Aorta (tissue), 5 donors: ENCODE results near the gene IL12RB2. TPM values are rescaled to one million over a fixed set of nuclear protein-coding genes. Genes with fewer than 3 reads are reported as not detected.
"Not testable (repeated sequence)": the region's sequence is repeated elsewhere in the genome, so short reads cannot be mapped to it uniquely, and the experiment has no call there.

Experiments used
- ATAC-seq: fragments of 200-7000 bp; cut with Tn5 transposase; one replicate; pipeline ENCODE4 v1.9.1; 2022; ENCODE audit warnings: moderate library complexity; ENCODE audit not compliant: low FRiP score
- DNase-seq, 2 donors: peaks; one replicate each; pipeline ENCODE4 v3.0.0-alpha.2; 2020
- H3K27ac ChIP-seq, 2 donors: one replicate each; pipeline ENCODE4 v1.5.1; 2013; ENCODE audit warnings: low read length in 2 of 2, mild to moderate bottlenecking in 2 of 2, moderate library complexity in 2 of 2, control low read depth in 1 of 2, inconsistent platforms in 1 of 2, low read depth in 1 of 2
- H3K27me3 ChIP-seq, 2 donors: one replicate each; pipeline ENCODE4 v1.6.1; 2013; ENCODE audit warnings: control low read depth in 1 of 2, low read length in 1 of 2, mild to moderate bottlenecking in 1 of 2, moderate library complexity in 1 of 2; ENCODE audit not compliant: insufficient read depth in 2 of 2, control insufficient read depth in 1 of 2
- H3K36me3 ChIP-seq, 2 donors: one replicate each; pipeline ENCODE4 v1.6.1; 2013; ENCODE audit warnings: control low read depth in 1 of 2, low read length in 1 of 2, mild to moderate bottlenecking in 1 of 2; ENCODE audit not compliant: insufficient read depth in 2 of 2, control insufficient read depth in 1 of 2
- H3K4me1 ChIP-seq, 2 donors: one replicate each; pipeline ENCODE4 v1.6.1; 2013; ENCODE audit warnings: low read length in 2 of 2, control low read depth in 1 of 2, mild to moderate bottlenecking in 1 of 2, moderate library complexity in 1 of 2; ENCODE audit not compliant: insufficient read depth in 2 of 2, control insufficient read depth in 1 of 2
- H3K4me3 ChIP-seq, 2 donors: one replicate each; pipeline ENCODE4 v1.5.1; 2013; ENCODE audit warnings: low read length in 2 of 2, control low read depth in 1 of 2, mild to moderate bottlenecking in 1 of 2
- H3K9me3 ChIP-seq: one replicate; pipeline ENCODE4 v1.6.1; 2013; ENCODE audit warnings: mild to moderate bottlenecking, low read length; ENCODE audit not compliant: control insufficient read depth
- WGBS, 2 donors: extraction: QIAGEN DNeasy Blood & Tissue Kit; methylation state at CpG; one replicate each; pipeline ENCODE4 v1.1.7; 2013; 5-methylcytosine and 5-hydroxymethylcytosine counted together
- intact Hi-C, 2 donors: fragments of 100-400 bp; cut with DNase I; formaldehyde crosslinking; loops; one replicate each; pipeline versions ENCODE4 v1.14.2 to v1.15.0; 2022
- polyA plus RNA-seq, 2 donors: library from polyadenylated mRNA; stranded (reverse); fragments of 200-250 nt; gene quantifications; one replicate each; pipeline ENCODE4 v1.2.3, GENCODE V29; 2013
- total RNA-seq, 2 donors: library from RNA; stranded (reverse); fragmentation: NEBNext Ultra II Directional; extraction: Animal tissue kit (Norgen Biotek cat#: 25700); gene quantifications; one replicate each; pipeline ENCODE4 v1.2.1, GENCODE V29; 2021
- donor health status: healthy with polysubstance abuse.
- donor health status: Bipolar disorder and iron deficiency.
- donor health status: DM: no; HTN: no; CAD: no.
- donor health status: DM: no; HTN: no; CAD: no.
- donor health status: DM: yes; HTN: yes; CAD: no.

Gene IL12RB2
- total and polyA plus RNA-seq, 4 donors, result 0.08 to 5.3 (median 0.88) TPM; not detected in 1

DNA sequence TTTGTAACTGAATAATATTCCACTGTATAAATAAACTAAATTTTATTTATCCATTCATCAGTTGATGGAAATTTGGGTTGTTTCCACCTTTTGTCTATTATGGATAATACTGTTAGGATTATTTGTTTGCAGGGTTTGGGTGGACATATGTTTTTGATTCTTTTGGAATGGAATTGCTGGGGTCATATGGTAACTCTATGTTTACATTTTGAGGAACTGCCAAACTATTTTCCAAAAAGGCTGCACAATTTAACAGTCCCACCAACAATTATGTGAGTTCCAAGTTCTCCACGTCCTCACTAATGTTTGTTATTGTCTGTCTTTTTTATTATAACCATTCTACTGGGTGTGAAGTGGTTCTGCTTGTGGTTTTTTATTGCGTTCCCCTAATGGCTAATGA, 126.8 kb downstream of the IL12RB2 start:
- H3K27me3 ChIP-seq, result no peaks in the 10 kb centered on the region
- H3K36me3 ChIP-seq, result no peaks in the 10 kb centered on the region
- WGBS, 2 donors, result 11 to 19% methylated on average over 2 of the region's 2 CpGs
- H3K4me3 ChIP-seq, result no peak overlapping the region
- intact Hi-C loops, result no loop called here
- peaks cover 0 to 3% of the 10 kb centered on the region in 2 donors for H3K4me1 ChIP-seq
- DNase-seq, result no peak
- ATAC-seq, result no peak
- peak overlapping the region in 1 of 2 donors; percentile 92 for H3K27ac ChIP-seq
- H3K9me3 ChIP-seq, result no peaks in the 10 kb centered on the region

GRCh38 chr1:67436511-67437055, 128.9 kb downstream of the IL12RB2 start:
- intact Hi-C loops, result no loop called here
- H3K4me3 ChIP-seq, result no peak overlapping the region

GRCh38 chr1:67437961-67438360, 130.3 kb downstream of the IL12RB2 start:
- no peaks in the 10 kb centered on the region for H3K27me3 ChIP-seq
- no peak overlapping the region for H3K27ac ChIP-seq
- H3K9me3 ChIP-seq, result no peaks in the 10 kb centered on the region
- no peak for ATAC-seq
- 86 to 92% methylated on average over 2 of the region's 2 CpGs for WGBS, 2 donors
- no peaks in the 10 kb centered on the region for H3K36me3 ChIP-seq
- H3K4me1 ChIP-seq, result peaks cover 0 to 3% of the 10 kb centered on the region in 2 donors
- H3K4me3 ChIP-seq, result no peak overlapping the region
- intact Hi-C loops, result no loop called here
- no peak for DNase-seq

More at GRCh38 chr1:67436511-67437055, 128.9 kb downstream of the IL12RB2 start:
- no peak for ATAC-seq
- no peaks in the 10 kb centered on the region for H3K9me3 ChIP-seq
- no peaks in the 10 kb centered on the region for H3K27me3 ChIP-seq
- WGBS, 2 donors, result 96 to 97% methylated on average over 4 of the region's 4 CpGs
- no peak for DNase-seq
- H3K4me1 ChIP-seq, result peaks cover 0 to 3% of the 10 kb centered on the region in 2 donors
- H3K27ac ChIP-seq, result no peak overlapping the region
- no peaks in the 10 kb centered on the region for H3K36me3 ChIP-seq

GRCh38 chr1:67439277-67440029, 131.8 kb downstream of the IL12RB2 start:
- ATAC-seq (no peak), DNase-seq (no peak)
- H3K9me3 ChIP-seq, result no peaks in the 10 kb centered on the region
- intact Hi-C loops, result no loop called here
- H3K4me3 ChIP-seq, result no peak overlapping the region
- no peaks in the 10 kb centered on the region for H3K36me3 ChIP-seq
- H3K27ac ChIP-seq, result no peak overlapping the region
- H3K27me3 ChIP-seq, result no peaks in the 10 kb centered on the region
- WGBS, 2 donors, result 95 to 96% methylated on average over 6 of the region's 6 CpGs
- peaks cover 0 to 3% of the 10 kb centered on the region in 2 donors for H3K4me1 ChIP-seq

GRCh38 chr1:67440339-67440738, 132.7 kb downstream of the IL12RB2 start:
- no peak for ATAC-seq
- Histone ChIP-seq H3K4me3 (no peak overlapping the region), H3K4me1 (peaks cover 0 to 3% of the 10 kb centered on the region in 2 donors), H3K27me3 (no peaks in the 10 kb centered on the region), H3K36me3 (no peaks in the 10 kb centered on the region), H3K9me3 (no peaks in the 10 kb centered on the region), H3K27ac (peak overlapping the region in 1 of 2 donors; percentile 43)
- 54 to 61% methylated on average over 3 of the region's 3 CpGs for WGBS, 2 donors
- intact Hi-C loops, result no loop called here
- DNase-seq, result no peak

DNA sequence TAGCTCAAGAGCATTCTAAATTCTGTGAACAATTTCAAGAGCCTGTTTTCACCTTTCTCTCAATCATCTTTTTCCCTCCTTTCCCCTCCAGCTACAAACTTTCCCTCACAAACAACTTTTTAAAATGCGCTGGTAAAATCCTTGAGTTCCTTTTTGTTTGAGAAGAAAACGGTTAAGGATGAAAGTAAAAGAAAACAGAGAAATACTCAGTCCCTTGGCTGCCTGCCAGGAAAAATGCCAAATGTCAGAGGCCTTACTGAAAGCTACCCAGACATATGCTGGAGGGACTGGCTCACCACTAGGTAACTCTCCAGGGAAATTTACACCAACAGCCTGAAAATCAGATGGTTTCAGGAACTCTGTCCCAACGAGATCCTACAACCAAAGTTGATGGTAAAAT, 133.5 kb downstream of the IL12RB2 start:
- H3K4me3 ChIP-seq, result no peak overlapping the region
- H3K27ac ChIP-seq, result peak overlapping the region; percentile 22 to 71
- intact Hi-C loops, result no loop called here
- ATAC-seq, result no peak
- H3K9me3 ChIP-seq, result no peaks in the 10 kb centered on the region
- peak; percentile 81 to 85 for DNase-seq
- H3K27me3 ChIP-seq, result no peaks in the 10 kb centered on the region
- peaks cover 0 to 3% of the 10 kb centered on the region in 2 donors for H3K4me1 ChIP-seq
- no peaks in the 10 kb centered on the region for H3K36me3 ChIP-seq
- WGBS, 2 donors, result 6 to 7% methylated on average over 3 of the region's 3 CpGs

GRCh38 chr1:67441739-67442281, 134.1 kb downstream of the IL12RB2 start:
- Histone ChIP-seq H3K4me3 (no peak overlapping the region), H3K36me3 (no peaks in the 10 kb centered on the region), H3K9me3 (no peaks in the 10 kb centered on the region), H3K4me1 (peaks cover 0 to 3% of the 10 kb centered on the region in 2 donors), H3K27me3 (no peaks in the 10 kb centered on the region), H3K27ac (peak overlapping the region in 1 of 2 donors; percentile 71)
- intact Hi-C loops, result no loop called here
- DNase-seq (no peak), ATAC-seq (no peak)
- WGBS, 2 donors, result 35 to 37% methylated on average over 2 of the region's 2 CpGs

- DNase-seq, H3K9me3 ChIP-seq, H3K27ac ChIP-seq, H3K36me3 ChIP-seq, H3K4me3 ChIP-seq, intact Hi-C loops, ATAC-seq, H3K4me1 ChIP-seq, H3K27me3 ChIP-seq: not testable (repeated sequence)
- 84 to 85% methylated on average over 5 of the region's 5 CpGs for WGBS, 2 donors
These were observed 138.3 kb downstream of the IL12RB2 start for GRCh38 chr1:67446014-67446413.
